ENCODE results near the gene SKIDA1. TPM values are rescaled to one million over a fixed set of nuclear protein-coding genes. Genes with fewer than 3 reads are reported as not detected.
"Not testable (repeated sequence)": the region's sequence is repeated elsewhere in the genome, so short reads cannot be mapped to it uniquely, and the experiment has no call there.

SKIDA1 gene
- 3.0 TPM for total RNA-seq

- peak; percentile 96 for DNase-seq
Observed at GRCh38 chr10:21525367-21526187, at the start of gene SKIDA1. TSS of gene SKIDA1 (minus strand) at chr10:21525682. CDS start at chr10:21517822, 7,860 bp downstream.

- DNase-seq, result not testable (repeated sequence)
Observed at GRCh38 chr10:21574514-21574913, 49.0 kb upstream of the SKIDA1 start.

GRCh38 chr10:21572578-21572977, 47.1 kb upstream of the SKIDA1 start:
- no peak for DNase-seq

- no peak for DNase-seq
Observed at GRCh38 chr10:21570761-21571521, 45.5 kb upstream of the SKIDA1 start.

- DNase-seq, result not testable (repeated sequence)
Observed at GRCh38 chr10:21558984-21559383, 33.5 kb upstream of the SKIDA1 start.

GRCh38 chr10:21556527-21556926, 31.0 kb upstream of the SKIDA1 start:
- no peak for DNase-seq

GRCh38 chr10:21552638-21553037, 27.2 kb upstream of the SKIDA1 start:
- no peak for DNase-seq

- DNase-seq, result no peak
Observed at GRCh38 chr10:21547246-21547645, 21.8 kb upstream of the SKIDA1 start.

- not testable (repeated sequence) for DNase-seq
Observed at GRCh38 chr10:21540701-21541100, 15.2 kb upstream of the SKIDA1 start.

- no peak for DNase-seq
Observed at GRCh38 chr10:21536874-21537273, 11.4 kb upstream of the SKIDA1 start.

GRCh38 chr10:21535976-21536375, 10.5 kb upstream of the SKIDA1 start:
- DNase-seq, result not testable (repeated sequence)

- DNase-seq, result peak; percentile 40
Observed at GRCh38 chr10:21535494-21535965, 10.0 kb upstream of the SKIDA1 start.

GRCh38 chr10:21534604-21535493, 9.4 kb upstream of the SKIDA1 start:
- peak; percentile 80 for DNase-seq

GRCh38 chr10:21534280-21534586, 8.8 kb upstream of the SKIDA1 start:
- no peak for DNase-seq

GRCh38 chr10:21533467-21534279, 8.2 kb upstream of the SKIDA1 start, which contains the start of gene MLLT10:
TSS of gene MLLT10 (plus strand) at chr10:21534232. CDS start at chr10:21534645, 413 bp downstream.
- peak; percentile 98 for DNase-seq

- DNase-seq, result no peak
Observed at GRCh38 chr10:21532694-21533466, 7.4 kb upstream of the SKIDA1 start.

- peak; percentile 30 for DNase-seq
Observed at GRCh38 chr10:21531164-21531563, 5.7 kb upstream of the SKIDA1 start.

GRCh38 chr10:21530641-21531040, 5.2 kb upstream of the SKIDA1 start:
- DNase-seq, result peak; percentile 36

- DNase-seq, result no peak
Observed at GRCh38 chr10:21530168-21530567, 4.7 kb upstream of the SKIDA1 start.

All from tongue (tissue), 2 donors.